ENCODE data around the gene AMDHD1.

GRCh38 chr12:95908573-95908972 lies 34.6 kb upstream of the AMDHD1 start:
- TF ChIP-seq CTCF (conservative IDR thresholded peaks at IDR 0.05; ENCODE audit: low read depth, low read length) = no peak
- TF ChIP-seq EZH2 (IDR thresholded peaks at IDR 0.05; ENCODE audit: low read length, unreplicated experiment) = no peak
- no peak for TF ChIP-seq EZH2phosphoT487 (IDR thresholded peaks at IDR 0.05; ENCODE audit: borderline replicate concordance, low read length)
